Ammon's horn (tissue), 1 donor: Measurements from ENCODE around the gene PLCB4.

Experiments
- DNase-seq: peaks from one replicate; pipeline ENCODE4 v3.0.0-alpha.2; 2016; ENCODE audit warnings: low spot score

PLCB4 gene

DNA sequence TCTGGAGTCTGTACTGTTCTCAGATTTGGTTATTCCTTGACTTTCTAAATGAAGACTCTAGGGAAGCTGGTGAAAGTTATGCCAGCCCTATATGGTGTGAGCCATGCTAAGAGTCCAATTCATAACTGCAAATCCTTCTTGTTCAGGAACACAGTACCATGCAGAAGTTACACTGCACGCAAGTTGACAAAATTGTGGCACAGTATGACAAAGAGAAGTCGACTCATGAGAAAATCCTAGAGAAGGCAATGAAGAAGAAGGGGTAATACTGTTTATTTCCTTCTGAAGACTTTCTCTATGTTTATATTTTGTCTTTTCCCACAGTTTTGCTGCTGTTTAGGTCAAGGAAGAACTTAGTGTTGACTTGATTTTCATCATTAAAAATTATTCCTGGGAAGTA lies 384.3 kb downstream of the PLCB4 start:
- no peak for DNase-seq

DNA sequence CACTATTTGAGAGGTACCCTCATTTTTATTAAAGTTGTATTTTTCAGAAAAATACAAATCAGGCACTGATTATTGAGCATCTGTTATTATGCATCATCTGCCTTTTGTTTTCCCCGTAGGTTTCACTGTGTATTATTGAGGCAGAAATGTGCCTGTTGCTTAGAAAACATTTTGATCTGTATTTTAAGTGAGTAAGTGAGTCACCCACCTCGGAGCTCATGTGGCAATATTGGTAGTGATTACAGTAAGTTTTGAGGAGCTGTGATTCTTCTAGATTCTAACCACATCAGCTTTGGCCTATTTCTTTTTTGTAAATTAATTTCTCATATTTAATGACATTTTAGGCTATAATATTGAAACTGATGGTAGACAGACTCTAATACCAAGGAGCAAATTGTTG lies 385.9 kb downstream of the PLCB4 start:
- peak; percentile 42 for DNase-seq

DNA sequence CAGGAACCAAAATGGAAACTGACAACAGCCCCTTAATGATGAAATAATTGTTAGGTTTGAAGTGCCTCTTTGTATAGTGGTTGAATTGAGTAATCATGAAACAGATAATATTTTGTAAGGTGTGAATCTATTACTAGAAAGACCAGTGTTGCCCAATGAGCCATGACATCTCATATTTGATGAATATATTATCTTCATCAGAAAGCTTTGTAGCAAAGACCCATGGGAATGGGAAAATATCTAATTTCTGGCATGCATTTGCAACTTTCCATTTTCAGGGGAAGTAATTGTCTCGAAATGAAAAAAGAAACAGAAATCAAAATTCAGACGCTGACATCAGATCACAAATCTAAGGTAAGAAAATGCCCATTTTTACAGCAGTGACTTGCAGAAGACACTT lies 388.2 kb downstream of the PLCB4 start:
- no peak for DNase-seq

DNA sequence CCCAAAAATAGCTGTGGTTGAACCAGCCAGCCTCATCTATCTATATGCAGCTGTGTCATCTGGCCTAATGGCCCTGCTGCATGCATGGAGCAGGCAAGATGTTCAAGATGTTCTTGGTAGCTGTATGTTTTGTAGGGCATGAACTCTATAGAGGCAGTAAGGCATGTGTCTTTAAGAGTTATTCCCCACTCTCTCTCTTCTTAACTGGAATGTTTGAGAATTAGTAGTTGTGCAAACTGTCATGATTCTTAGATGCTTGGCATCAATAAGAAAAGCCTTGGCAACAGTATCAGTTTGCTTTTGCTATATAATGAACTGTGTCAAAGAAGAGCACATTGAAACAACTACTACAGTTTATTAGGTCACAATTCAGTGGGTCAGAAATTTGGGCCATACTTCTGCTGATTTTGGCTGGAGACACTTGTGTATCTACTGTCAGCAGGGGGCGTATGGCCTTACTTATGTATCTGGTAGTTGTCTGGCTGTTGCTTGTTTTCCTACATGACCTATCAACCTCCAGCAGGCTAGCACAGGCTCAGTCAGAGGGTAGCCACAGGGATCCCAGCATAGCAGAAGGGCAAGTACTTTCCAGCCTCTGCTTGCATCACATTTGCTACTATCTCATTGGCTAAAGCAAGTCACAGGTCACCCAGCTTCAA lies 389.4 kb downstream of the PLCB4 start:
- no peak for DNase-seq

DNA sequence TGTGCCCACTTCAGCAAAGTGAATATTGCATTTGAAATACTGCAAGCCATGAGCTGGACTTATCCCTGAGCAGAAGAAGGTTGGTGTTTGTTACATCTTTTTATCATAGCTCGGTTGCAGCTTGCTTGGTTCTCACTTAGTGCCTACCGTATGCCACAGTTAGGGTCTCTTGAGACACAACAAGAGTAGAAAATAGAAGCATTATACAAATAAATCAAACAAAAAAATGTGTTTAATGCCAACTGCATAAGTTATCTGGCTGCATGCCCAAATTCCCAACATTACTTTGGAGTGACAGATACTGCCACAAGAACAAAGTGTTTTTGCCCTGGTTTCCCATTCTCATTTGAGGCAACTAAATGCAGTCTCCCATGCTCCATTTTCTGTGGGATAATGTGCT lies 391.6 kb downstream of the PLCB4 start:
- no peak for DNase-seq

DNA sequence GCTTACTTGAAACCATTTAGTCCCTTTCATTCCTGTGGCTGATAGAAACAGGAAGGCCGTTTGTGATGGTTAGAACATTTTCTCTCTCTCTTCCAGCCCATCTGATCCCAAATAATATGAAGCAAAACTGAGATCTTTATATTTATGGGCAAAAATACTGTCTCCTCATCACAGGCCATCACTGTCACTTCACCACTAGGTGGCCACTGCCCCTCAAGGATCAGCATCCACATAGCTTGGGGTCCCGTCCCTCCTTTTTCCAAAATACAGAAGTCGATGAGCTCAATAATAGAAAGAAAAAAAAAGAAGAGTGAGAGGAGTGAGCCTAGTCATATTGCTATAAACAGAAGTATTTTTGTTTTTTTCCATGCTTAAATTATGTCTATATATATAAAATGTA lies 399.1 kb downstream of the PLCB4 start:
- peak; percentile 32 for DNase-seq

DNA sequence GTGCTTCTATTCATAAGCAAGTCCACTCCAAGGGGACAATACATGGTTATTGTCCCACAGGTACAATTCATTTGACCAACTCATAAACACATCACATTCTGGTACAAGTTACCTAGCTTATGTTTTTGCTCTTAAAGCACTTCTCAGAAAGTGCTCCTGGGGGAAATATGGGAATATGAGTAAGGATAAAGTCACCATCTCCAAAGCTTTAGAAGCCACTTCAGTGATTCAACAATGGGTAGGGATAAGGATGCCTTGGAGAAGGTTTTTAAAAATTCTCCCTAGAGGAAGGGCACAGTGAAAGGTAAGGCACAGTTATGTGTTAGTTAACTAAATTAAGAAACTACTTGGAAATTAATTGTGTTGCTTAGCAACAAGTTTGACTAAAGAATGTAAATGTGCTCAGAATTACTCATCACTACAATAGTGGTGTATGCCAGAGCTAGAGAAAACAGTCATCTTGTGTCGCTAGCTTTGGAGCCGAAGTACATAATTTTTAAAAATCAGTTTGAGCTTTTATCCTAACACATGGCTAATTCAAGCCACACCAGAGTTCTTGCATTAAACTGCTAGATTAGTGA lies 406.0 kb downstream of the PLCB4 start:
- peak; percentile 35 for DNase-seq

DNA sequence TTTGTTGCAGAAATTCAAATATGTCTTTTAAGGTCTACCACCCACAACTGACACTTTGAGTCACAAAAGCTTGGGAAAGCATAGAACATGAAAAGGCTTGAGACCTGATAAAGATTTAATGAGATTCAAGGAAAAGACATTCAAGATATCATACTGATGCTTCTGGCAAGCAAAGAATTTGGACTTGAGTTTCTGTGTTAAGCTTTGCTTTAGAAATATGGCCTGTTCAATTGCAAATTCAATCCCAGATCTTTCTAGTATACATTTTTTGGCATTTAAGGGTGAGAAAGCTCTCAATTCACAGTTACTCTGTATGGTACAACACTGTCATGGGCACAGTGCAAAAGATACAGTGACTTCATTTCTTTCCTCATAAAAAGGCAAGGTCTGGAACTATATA lies 406.6 kb downstream of the PLCB4 start:
- DNase-seq, result no peak

DNA sequence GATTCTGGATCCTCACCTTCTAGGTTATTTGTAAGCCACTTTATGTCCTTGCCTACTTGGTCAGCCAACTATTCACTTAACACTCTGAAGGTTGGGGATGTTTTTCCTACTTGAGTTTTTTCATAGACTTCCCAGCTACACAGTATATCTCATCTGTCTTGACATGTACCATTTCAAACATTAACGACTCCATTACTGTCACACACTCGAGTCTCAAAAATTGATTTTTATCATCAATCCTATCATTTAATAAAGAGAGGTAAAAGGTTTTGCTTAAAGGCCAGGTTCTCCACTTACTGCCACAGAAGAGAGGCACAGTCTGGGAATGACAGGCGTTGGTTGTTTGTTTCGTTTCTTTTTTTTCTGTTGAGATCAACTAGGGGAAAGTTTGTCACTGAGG lies 407.3 kb downstream of the PLCB4 start:
- DNase-seq, result no peak

DNA sequence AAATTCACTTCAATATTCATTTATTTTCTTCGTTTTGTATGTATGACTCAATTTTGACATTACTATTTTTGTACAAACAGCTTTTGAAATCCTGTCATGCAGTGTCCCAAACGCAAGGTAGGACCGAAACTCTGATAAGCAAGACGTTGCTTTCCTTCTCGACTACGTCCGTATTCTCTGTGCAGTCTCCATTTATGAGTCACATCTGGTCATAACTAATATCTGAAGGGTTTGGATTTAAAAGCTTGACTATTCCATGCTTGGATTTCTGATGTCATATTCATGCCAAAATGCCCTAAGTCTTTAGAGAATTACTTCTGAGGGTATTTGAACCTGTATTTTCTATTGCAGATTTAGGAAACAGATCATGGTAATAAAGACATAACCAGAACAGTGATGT lies 407.8 kb downstream of the PLCB4 start:
- DNase-seq, result no peak

DNA sequence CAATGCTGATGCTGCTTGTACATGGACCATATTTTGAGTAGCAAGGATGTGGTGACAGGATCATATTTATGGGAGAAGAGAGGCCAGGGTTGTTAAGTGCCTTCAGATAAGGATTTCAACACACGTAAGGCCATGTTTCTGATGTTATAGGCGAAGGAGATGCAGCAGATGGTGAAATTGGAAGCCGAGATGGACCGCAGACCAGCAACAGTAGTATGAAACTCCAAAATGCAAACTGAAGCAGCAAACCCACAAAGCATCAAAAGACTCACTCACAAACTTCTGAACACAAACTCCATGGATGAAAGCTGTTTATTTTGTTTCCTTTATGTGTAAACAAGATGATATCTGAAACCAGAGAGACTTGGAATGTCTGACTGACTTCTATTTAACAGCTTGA lies 409.9 kb downstream of the PLCB4 start:
- no peak for DNase-seq

DNA sequence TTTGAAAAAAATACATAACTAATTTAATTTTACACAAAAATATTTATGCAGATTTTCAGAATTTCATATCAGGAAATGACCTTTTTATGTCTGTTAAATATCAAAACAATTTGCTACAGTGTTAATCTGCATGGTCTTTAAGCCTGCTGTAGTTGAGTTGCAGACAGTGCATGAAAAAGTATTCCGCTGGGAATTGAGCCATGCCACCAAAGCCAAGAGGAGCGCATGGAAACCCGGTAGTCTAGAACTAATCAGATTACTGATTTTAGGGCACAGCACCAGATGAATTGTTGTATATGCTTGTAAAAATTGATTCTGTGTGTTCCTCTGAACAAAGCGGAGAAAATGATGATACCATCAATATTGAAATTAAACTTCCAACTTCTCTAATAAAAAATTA lies 411.2 kb downstream of the PLCB4 start:
- DNase-seq, result no peak

DNA sequence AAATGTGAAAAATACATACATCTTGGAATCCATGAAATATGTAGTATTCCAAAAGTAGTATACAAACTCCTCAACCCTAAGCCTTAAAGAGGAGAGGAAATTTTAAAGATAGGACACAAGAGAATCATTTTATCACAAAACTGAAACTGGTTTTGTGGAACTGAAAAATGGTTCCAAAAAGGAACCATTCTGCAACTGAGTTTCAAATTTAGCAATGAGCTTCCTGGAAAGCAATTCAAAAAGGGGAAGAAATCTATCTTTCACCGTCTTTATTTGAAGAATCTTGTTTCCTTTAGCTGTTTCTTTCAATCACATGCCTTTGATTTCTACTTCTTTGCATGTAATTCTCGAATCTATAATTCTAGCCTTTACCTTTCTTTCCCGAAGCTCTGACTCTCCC lies 413.3 kb downstream of the PLCB4 start:
- no peak for DNase-seq

DNA sequence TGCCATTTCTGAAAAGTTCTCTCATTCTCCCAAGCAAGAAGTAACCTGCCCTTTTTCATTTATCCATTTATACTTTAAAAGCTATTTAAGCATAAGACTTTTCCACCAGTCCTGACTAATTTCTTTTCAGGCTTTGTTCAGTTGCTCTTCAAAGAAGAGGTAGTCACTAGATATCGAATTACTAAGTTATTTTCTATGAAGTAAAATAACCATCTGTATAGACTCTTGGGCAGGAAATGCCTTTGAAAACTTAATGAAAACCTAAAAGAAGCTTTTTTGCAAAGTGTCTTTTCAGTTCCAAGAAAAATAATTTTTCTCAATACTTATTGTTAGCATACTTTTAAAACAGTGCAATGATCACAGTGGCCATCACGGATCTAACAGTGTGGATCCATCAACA lies 414.2 kb downstream of the PLCB4 start:
- DNase-seq, result no peak

DNA sequence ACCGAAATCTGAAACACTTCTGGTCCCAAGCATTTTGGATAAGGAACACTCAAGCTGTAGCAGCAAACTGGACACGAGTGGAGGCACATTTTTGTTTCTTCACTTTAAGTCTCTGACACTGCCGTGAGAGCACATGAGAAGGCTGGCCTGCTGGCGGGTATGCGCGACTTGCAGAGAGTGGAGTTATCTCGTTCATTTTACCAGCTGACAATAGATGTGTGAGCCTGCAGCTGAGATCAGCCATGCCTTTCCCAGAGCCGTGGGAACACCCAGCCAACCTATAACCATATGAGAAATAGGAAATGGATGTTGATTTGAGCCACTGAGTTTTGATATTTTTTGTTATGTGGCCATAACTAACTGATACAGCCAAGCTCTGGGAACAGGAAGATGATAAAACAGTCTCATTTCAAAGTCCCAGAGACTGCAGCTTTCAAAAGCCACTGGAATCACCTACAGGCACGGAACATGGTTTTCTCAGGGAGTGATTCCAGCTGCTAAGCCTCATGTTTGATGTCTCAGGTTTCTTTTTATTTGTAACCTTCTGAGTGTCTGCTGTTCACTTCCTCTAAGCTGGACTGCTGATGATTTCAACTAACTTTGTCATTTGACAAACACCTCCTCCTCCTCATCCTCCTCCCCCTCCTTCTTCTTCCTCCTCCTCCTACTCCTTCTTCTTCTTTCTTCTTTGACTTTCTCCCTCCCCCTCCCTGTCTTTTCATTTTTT lies 416.9 kb downstream of the PLCB4 start:
- DNase-seq, result no peak

DNA sequence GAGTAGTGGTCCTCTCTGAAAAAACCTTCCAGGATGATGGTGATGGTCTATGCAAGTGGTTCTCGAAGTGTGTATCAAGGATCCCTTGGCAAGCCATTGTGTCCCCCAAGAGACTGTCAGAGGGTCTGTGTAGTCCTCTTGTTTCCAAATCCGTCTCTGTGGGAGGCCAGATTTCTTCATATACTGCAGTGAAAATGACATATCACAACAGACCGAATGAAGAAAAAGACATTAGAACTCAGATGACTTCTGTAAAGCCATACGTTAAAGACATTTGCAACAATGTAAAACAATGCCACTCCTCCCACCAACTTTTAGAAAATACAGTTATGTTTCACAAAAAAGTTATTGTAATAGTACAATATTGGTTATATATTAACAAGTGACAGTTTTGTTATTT lies 418.3 kb downstream of the PLCB4 start:
- DNase-seq, result no peak

DNA sequence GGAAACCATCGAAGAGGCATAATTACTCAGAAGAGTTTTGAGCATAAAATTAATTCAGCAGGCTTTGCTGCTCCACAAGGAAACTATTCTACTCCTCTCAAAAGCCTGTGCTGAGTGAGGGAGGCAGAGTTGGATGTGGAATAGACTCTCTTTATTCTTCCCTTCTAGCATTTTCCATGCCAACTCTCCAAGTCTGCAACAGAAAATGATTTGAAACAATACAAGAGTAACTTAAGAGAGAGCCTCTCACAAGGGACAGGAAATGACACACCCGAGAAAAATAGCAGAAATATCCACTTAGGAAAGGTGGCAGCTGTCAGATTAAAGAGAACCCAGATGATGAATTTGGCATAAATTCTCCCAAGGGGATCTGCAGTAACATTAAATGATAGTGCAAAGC lies 419.2 kb downstream of the PLCB4 start:
- peak; percentile 76 for DNase-seq

DNA sequence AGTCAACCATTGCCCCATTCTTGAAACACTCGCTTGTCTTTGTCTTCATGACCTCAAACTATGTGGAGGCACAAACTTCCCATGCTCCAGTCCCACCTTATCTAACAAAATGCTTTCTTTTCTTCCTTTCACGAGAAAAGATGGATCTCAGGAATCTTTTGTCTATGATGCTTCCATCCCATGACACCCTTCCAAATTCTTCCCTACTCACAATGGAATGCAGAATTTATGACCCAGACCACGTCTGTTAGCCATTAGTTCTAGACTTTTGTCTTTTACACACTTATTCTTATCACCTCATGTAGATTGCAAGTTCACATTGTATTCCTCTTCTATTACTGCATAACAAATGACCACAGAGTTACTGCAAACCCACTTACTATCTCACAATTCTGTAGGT lies 421.3 kb downstream of the PLCB4 start:
- no peak for DNase-seq

DNA sequence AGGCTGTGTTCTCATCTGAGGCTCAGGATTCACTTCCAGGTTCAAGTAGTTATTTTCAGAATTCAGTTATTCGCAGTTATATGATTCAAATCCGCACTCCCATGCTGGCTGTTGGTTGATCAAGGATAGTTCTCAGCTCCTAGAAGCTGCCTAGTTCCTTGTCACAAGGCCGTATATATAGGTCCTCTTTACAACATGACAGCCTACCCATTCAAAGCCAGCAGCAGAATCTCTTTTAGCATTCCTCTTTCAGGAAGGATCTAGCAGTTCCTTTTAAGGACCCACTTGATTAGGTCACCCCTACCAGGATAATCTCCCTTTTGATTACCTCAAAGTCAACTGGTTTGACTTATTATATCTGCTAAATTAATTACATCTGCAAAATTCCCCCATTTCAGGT lies 421.7 kb downstream of the PLCB4 start:
- no peak for DNase-seq

DNA sequence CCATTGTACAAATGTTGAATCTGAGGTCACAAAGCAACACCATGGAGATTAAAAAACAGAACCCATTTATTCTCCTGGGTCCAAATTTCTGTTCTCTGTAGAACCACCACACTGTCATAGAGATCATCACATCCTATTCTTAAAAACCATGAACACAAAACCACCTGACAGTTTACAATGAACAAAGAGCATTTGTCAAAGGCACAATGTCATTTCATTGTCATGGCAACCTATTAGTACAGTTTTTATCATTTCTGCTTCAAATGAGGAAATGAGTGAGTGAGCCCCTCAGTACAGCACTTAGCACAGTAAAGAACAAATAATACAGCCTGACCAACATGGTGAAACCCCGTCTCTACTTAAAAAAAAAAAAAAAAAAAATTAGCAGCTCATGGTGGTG lies 422.4 kb downstream of the PLCB4 start:
- no peak for DNase-seq

DNA sequence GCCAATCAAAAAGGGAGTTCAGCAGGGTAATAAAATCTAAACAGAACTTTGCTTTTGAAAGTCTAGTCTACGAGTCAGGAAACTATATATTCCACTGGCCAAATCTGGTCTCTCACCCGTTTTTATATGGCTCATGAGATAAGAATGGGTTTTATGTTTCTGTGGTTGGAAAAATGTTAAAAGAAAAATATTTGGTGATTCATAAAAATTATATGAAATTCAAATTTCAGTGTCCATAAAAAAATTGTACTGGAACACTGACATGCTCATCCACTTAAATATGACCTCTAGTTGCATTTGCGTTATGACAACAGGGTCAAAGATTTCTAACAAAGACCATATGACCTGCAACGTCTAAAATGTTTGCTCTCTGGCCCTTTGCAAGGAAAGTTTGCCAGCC lies 423.2 kb downstream of the PLCB4 start:
- DNase-seq, result no peak

DNA sequence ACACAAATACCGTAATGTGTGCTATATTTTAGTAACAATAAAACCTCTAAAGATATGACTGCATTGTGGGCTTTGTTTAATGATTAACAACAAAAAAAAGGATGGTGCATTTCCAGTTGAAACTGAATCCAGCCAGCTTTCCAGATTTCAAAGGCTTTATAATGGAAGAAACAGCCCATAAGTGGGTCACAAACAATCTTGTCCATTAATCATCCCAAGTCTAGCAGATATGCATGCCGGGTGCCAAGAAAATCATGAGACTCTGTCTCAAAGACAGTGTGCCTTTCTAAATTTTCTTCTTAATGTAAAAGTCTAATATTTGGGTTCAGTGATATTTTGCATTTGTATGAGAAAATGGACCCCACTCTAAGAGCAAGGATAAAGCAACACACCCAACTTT lies 424.9 kb downstream of the PLCB4 start:
- DNase-seq, result no peak

DNA sequence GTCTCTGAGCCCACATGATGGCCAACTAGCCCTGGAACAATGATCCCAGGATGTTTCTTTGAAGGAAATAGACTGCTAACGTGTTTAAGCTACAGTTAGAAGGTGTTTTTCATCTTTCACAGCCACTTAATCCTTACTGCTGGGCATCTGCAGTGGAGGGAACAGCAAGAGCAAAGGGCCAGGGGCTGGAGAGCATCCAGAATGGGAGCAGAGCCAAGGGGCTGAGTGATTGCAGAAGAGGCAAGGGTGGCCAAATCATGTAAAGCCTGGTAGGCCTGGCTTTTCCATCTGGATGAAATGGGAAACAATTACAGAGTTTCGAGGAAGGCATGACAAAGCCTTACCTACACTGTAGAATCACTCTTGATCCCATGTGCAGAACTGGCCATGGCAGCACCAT lies 426.8 kb downstream of the PLCB4 start:
- no peak for DNase-seq

DNA sequence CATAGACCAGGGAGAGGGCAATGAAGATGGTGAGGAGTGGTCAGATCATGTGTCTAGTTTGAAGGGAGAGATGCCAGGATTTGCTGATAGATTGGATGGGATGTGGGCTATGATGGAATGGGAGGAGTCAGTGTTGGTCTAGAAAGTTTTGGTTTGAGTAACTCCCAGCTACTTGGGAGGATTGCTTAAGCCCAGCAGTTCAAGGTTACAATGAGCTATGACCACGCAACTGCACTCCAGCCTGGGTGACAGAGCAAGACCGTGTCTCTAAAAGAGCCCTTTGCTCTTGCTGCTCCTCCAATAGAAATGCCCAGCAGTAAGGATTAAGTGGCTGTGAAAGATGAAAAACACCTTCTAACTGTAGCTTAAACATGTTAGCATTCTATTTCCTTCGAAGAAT lies 427.3 kb downstream of the PLCB4 start:
- no peak for DNase-seq
